Measurements from ENCODE around the gene EIF4G3.

Gene EIF4G3

DNA sequence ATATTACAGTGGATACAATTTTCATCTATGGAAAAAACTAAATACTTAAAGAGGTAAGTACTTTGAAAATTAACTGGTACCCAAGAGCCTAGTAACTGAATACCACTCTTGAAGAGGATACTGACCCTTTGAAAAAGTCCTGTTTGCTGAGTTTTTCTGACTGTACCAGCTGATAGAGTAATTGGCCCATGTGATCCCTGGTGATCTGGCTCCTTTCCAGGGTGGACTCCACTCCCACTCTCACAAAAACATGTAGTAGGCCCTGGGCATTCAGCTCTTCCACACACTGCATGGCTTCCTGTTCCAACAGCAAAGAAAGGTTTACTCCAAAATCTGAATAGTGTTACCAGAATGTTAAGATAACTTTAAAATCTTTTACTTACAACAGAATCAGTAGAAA, 336.0 kb downstream of the EIF4G3 start:
- H3K4me3 ChIP-seq (ENCODE audit: low read depth, low read length), result no peak overlapping the region
- in situ Hi-C loops (cut with HindIII; ENCODE audit: low pct_ligation_motif_present, low sequenced_read_pairs), result no loop called here
- TF ChIP-seq, protein P1, sequence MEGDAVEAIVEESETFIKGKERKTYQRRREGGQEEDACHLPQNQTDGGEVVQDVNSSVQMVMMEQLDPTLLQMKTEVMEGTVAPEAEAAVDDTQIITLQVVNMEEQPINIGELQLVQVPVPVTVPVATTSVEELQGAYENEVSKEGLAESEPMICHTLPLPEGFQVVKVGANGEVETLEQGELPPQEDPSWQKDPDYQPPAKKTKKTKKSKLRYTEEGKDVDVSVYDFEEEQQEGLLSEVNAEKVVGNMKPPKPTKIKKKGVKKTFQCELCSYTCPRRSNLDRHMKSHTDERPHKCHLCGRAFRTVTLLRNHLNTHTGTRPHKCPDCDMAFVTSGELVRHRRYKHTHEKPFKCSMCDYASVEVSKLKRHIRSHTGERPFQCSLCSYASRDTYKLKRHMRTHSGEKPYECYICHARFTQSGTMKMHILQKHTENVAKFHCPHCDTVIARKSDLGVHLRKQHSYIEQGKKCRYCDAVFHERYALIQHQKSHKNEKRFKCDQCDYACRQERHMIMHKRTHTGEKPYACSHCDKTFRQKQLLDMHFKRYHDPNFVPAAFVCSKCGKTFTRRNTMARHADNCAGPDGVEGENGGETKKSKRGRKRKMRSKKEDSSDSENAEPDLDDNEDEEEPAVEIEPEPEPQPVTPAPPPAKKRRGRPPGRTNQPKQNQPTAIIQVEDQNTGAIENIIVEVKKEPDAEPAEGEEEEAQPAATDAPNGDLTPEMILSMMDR (IDR thresholded peaks at IDR 0.05; ENCODE audit: low read depth, low read length, missing control alignments), result no peak
- DNase-seq, result no peak
- H3K36me3 ChIP-seq (replicated peaks), result peaks cover 12% of the 10 kb centered on the region
- no peak overlapping the region for H3K27ac ChIP-seq
- no peaks in the 10 kb centered on the region for H3K27me3 ChIP-seq (replicated peaks)

GRCh38 chr1:20837554-20838192, 339.0 kb downstream of the EIF4G3 start:
- peaks cover 8% of the 10 kb centered on the region for H3K36me3 ChIP-seq (replicated peaks)
- TF ChIP-seq, protein P1 (IDR thresholded peaks at IDR 0.05; ENCODE audit: low read depth, low read length, missing control alignments), result no peak

GRCh38 chr1:20836230-20836629, 340.5 kb downstream of the EIF4G3 start:
- DNase-seq, result no peak

More at GRCh38 chr1:20837554-20838192, 339.0 kb downstream of the EIF4G3 start:
- no peaks in the 10 kb centered on the region for H3K27me3 ChIP-seq (replicated peaks)
- DNase-seq, result no peak
- H3K4me3 ChIP-seq (ENCODE audit: low read depth, low read length), result no peak overlapping the region
- in situ Hi-C loops (cut with HindIII; ENCODE audit: low pct_ligation_motif_present, low sequenced_read_pairs), result no loop called here
- no peak overlapping the region for H3K27ac ChIP-seq

DNA sequence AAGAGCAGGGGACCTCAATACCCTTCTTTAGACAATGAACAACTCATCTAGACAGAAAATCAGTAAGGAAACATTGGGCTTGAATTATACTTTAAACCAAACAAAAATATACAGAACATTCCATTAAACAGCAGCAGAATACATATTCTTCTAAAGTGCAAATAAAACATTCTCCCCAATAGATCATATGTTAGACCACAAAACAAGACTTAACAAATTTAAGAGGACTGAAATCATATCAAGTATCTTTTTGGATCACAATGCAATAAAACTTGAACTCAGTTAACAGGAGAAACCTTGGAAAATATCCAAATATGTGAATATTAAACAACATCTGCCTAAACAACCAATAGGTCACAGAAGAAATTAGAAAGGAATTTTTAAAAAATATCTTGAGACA, 341.9 kb downstream of the EIF4G3 start:
- H3K27me3 ChIP-seq (replicated peaks), result no peaks in the 10 kb centered on the region
- H3K4me3 ChIP-seq (ENCODE audit: low read depth, low read length), result no peak overlapping the region
- TF ChIP-seq, protein P1 (IDR thresholded peaks at IDR 0.05; ENCODE audit: low read depth, low read length, missing control alignments), result no peak
- no peak overlapping the region for H3K27ac ChIP-seq
- in situ Hi-C loops (cut with HindIII; ENCODE audit: low pct_ligation_motif_present, low sequenced_read_pairs), result no loop called here
- DNase-seq, result no peak
- peaks cover 3% of the 10 kb centered on the region for H3K36me3 ChIP-seq (replicated peaks)

More at GRCh38 chr1:20836230-20836629, 340.5 kb downstream of the EIF4G3 start:
- in situ Hi-C loops (cut with HindIII; ENCODE audit: low pct_ligation_motif_present, low sequenced_read_pairs), result no loop called here
- no peak overlapping the region for H3K4me3 ChIP-seq (ENCODE audit: low read depth, low read length)
- no peaks in the 10 kb centered on the region for H3K27me3 ChIP-seq (replicated peaks)
- H3K36me3 ChIP-seq (replicated peaks), result peaks cover 8% of the 10 kb centered on the region
- no peak overlapping the region for H3K27ac ChIP-seq
- TF ChIP-seq, protein P1 (IDR thresholded peaks at IDR 0.05; ENCODE audit: low read depth, low read length, missing control alignments), result no peak

- no peak overlapping the region for H3K27ac ChIP-seq
- in situ Hi-C loops (cut with HindIII; ENCODE audit: low pct_ligation_motif_present, low sequenced_read_pairs), result no loop called here
- DNase-seq, result no peak
- TF ChIP-seq, protein P1 (IDR thresholded peaks at IDR 0.05; ENCODE audit: low read depth, low read length, missing control alignments), result no peak
- no peaks in the 10 kb centered on the region for H3K27me3 ChIP-seq (replicated peaks)
- H3K36me3 ChIP-seq (replicated peaks), result peaks cover 3% of the 10 kb centered on the region
- H3K4me3 ChIP-seq (ENCODE audit: low read depth, low read length), result no peak overlapping the region
Measured at GRCh38 chr1:20834192-20834591, 342.5 kb downstream of the EIF4G3 start.

- in situ Hi-C loops (cut with HindIII; ENCODE audit: low pct_ligation_motif_present, low sequenced_read_pairs), result no loop called here
- TF ChIP-seq, protein P1 (IDR thresholded peaks at IDR 0.05; ENCODE audit: low read depth, low read length, missing control alignments), result no peak
- Histone ChIP-seq H3K36me3 (replicated peaks) (peaks cover 5% of the 10 kb centered on the region), H3K27ac (no peak overlapping the region), H3K27me3 (replicated peaks) (no peaks in the 10 kb centered on the region), H3K4me3 (ENCODE audit: low read depth, low read length) (no peak overlapping the region)
- DNase-seq, result no peak
Measured at GRCh38 chr1:20830378-20830777, 346.3 kb downstream of the EIF4G3 start.

Data from brain microvascular endothelial cell (primary cell).